GM21447 (cell line): ENCODE results near the gene AP1G2.
"Not testable (repeated sequence)": the region's sequence is repeated elsewhere in the genome, so short reads cannot be mapped to it uniquely, and the experiment has no call there.

ENCODE experiments used
- ATAC-seq: cut with Tn5 transposase; IDR thresholded peaks from one replicate; pipeline ENCODE4 v1.9.1; 2021; ENCODE audit not compliant: unreplicated experiment

Gene AP1G2

GRCh38 chr14:23600322-23600707 is 32.7 kb upstream of the AP1G2 start:
- ATAC-seq: no peak

- ATAC-seq: not testable (repeated sequence)
These were observed 26.6 kb upstream of the AP1G2 start for GRCh38 chr14:23594191-23594590.

GRCh38 chr14:23590198-23590597 is 22.6 kb upstream of the AP1G2 start:
- ATAC-seq: no peak

- ATAC-seq: no peak
These were observed 22.0 kb upstream of the AP1G2 start for GRCh38 chr14:23589606-23590005.

DNA sequence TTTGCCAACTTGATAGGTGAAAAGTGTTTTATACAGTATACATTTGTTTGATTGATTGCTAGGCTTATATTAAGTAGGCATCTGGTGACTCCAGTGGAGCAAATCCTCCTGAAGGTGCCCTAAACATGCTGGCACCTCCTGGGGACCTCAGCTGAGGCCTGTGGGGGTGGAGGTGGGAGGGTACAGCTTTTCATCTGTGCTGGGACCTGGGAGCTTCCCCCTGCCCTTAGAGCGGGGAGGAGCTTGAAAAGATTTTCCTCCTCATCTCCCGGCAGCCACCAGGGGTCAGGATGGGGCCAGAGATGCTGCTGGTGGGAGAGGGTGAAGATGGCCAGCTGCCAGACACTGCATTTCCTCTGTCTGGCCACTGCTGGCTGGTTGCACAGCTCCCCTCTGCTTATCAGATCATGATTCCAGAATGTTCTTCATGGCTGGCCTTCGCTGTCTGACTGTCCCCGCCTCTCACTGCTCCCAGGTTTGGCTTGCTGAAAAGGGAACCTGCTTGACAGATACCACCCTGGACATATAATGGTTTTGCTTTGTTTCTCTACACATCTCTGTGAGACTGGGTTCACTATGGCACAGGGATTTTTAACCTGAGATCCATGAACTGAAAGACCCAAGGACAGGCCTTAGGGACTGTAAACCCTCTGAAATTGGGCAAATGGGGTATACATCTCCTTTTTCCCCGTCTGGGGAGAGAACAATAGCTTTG is 21.4 kb upstream of the AP1G2 start:
- ATAC-seq: peak; percentile 98

- ATAC-seq: not testable (repeated sequence)
These were observed 17.1 kb upstream of the AP1G2 start for GRCh38 chr14:23584527-23585203.

- not testable (repeated sequence) for ATAC-seq
These were observed 16.4 kb upstream of the AP1G2 start for GRCh38 chr14:23583761-23584526.

- no peak for ATAC-seq
These were observed 15.5 kb upstream of the AP1G2 start for GRCh38 chr14:23582906-23583760.

- no peak for ATAC-seq
These were observed 13.3 kb upstream of the AP1G2 start for GRCh38 chr14:23580948-23581281.

DNA sequence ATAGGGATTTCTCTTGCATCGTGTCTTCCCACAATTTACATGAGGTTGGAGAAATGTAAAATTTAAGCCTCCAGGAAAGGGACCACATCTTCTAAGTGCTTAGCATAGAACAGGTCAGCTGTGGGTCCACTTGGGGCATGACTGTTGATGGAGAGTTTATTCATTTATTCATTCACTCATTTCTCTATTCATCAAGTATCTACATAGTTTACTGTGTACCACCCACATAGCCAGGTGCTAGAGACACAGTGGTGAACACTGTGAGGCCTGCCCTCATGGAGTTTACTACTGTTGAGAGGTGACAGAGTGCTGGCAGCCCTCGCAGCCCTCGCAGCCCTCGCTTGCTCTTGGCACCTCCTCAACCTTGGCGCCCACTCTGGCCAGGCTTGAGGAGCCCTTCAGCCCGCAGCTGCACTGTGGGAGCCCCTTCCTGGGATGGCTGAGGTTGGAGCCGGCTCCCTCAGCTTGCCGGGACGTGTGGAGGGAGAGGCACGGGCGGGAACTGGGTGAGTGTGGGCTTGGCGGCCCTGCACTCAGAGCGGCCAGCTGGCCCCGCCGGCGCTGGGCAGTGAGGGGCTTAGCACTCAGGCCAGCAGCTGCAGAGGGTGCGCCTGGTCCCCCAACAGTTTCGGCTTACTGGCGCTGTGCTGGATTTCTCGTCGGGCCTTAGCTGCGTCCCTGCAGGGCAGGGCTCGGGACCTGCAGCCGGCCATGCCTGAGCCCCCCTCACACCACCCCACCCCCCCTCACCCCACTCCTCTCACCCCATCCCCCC is 12.7 kb upstream of the AP1G2 start:
- no peak for ATAC-seq

- ATAC-seq: no peak
These were observed 12.1 kb upstream of the AP1G2 start for GRCh38 chr14:23579739-23580138.

- no peak for ATAC-seq
These were observed 11.7 kb upstream of the AP1G2 start for GRCh38 chr14:23579311-23579630.

DNA sequence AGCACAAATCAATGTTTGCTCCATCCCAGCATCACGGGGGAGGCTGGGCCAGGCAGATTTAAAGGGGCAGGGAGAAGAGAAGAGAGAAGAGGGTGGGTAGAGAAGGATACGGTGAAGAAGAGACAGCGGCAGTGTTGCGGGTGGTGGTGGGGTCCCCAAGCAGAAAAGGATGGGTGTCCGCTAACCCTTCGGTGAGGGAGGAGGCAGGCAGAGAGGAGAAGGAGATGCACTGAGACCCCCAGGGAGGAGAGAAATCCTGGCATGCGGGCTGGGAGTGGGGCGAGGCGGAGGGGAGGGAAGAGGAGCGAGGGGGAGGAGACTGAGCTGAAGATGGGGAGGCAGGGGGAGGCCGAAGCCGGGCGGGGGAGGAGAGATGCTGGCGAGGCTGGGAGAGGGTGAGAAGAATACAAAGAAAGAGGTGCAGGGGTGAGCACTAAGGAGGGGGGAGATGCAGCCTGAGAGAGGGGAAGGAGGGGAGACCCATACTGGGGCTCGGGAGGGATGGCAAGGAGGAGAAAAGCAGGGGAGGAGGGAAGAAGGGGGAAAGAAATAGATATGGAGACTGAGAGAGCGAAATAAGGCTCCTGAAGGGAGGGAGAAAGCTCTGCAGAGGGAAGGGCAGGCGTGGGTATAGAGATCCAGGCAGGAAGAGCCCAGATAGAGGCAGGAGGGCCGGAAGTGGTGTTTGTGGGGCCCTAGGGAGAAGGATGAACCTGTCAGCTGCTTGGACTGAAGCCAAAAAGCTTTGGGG is 11.1 kb upstream of the AP1G2 start, which contains the start of gene JPH4:
Gene JPH4 (minus strand): TSS at position 231 of the 751 bp plus-strand sequence. CDS start 1,337 bp downstream, outside the sequence.
- ATAC-seq: no peak

GRCh38 chr14:23577710-23578392 is 10.3 kb upstream of the AP1G2 start:
- ATAC-seq: no peak

- no peak for ATAC-seq
These were observed 9.6 kb upstream of the AP1G2 start for GRCh38 chr14:23577004-23577681.

DNA sequence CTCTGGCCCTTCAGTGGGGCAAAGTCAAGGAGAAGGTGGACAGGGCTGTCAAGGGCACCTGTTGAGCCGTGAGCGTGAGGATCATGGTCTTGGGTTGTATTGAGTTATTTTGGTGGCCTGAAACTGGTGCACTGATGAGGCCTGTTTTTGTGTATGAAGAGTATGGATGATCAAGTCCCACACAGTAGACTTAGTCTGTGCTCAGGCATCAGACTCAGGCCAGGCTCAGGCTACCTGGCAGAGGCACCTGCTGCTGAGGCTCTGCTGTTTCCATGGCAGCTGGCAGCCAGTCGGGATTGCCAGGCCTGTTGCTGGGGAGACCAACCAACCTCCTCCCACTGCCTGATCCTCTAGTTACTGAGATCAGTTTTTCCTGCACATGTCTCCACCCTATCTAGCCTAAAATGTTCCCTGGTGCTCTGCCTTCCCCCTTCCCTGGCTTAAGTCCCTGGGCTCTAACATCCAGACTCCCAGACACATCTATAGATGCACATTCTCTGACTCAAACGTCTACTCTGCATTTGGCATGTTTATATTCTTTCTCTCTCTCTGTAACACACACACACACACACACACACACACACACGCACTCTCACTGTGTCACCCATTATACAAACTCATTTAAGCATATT is 5.9 kb upstream of the AP1G2 start:
- no peak for ATAC-seq

GRCh38 chr14:23572836-23573235 is 5.2 kb upstream of the AP1G2 start:
- no peak for ATAC-seq

GRCh38 chr14:23572524-23572828 is 4.9 kb upstream of the AP1G2 start:
- ATAC-seq: no peak
